Stimulated activated CD8-positive, alpha-beta memory T cell treated with anti-CD3 and anti-CD28 coated beads, Interleukin-7, amount 100 ng/mL, for 24 hours (primary cell): ENCODE data around the gene CRYBG2.

Experiments
- DNase-seq: peaks from one replicate; pipeline ENCODE4 v3.0.0-alpha.2; 2020; ENCODE audit warnings: low read depth

CRYBG2 gene

DNA sequence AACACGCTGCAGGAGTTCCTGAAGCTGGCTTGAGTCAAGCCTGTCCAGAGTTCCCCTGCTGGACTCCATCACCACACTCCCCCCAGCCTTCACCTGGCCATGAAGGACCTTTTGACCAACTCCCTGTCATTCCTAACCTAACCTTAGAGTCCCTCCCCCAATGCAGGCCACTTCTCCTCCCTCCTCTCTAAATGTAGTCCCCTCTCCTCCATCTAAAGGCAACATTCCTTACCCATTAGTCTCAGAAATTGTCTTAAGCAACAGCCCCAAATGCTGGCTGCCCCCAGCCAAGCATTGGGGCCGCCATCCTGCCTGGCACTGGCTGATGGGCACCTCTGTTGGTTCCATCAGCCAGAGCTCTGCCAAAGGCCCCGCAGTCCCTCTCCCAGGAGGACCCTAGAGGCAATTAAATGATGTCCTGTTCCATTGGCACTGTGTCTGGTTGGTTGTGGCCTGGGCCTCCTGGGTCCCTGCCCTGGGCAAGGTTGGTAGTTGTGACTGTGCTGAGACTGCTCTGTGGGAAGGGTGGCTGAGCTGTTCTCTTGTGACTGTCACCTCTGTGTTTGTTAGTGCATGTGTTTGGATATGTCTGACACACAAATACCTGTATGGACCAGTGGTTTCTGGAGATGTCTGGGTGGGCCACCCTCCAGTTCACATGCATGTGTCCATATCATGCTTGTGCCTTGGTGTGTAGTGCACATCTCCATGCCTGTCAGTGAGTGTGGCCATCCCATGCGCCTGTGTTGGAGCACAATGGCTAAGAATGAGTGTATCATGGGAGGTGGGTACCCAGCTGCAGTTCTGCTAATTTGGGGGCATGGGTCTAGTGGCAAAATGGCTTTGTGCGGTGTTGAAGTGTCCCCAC lies 72.6 kb downstream of the CRYBG2 start:
- no peak for DNase-seq

DNA sequence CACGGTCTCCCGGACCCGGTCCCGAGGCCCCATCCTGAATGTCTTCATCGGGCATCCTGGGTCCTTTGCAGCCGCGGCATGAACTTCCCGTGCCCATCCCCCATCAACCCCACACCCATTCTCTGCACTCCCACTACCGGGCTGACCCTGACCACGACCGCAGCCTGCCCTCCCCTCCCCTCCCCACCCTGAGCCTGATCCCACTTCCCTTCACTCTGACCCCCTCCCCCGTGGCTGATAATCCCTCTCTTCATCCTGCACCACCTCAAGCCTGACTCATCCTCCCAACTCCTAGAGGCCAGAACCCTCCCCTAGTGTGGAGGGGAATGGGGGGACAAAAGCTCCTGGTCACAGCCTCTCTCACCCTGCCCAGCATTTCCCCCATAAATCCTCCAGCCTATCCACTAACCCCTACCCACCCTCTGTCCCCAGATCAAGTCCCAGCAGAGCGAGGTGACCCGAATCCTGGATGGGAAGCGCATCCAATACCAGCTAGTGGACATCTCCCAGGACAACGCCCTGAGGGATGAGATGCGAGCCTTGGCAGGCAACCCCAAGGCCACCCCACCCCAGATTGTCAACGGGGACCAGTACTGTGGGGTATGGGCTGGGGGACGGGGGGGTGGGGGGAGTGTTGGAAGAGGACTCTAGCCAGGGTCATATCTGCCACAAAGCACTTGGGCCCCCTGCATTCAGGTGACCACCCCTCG lies 73.4 kb downstream of the CRYBG2 start:
- DNase-seq, result no peak

DNA sequence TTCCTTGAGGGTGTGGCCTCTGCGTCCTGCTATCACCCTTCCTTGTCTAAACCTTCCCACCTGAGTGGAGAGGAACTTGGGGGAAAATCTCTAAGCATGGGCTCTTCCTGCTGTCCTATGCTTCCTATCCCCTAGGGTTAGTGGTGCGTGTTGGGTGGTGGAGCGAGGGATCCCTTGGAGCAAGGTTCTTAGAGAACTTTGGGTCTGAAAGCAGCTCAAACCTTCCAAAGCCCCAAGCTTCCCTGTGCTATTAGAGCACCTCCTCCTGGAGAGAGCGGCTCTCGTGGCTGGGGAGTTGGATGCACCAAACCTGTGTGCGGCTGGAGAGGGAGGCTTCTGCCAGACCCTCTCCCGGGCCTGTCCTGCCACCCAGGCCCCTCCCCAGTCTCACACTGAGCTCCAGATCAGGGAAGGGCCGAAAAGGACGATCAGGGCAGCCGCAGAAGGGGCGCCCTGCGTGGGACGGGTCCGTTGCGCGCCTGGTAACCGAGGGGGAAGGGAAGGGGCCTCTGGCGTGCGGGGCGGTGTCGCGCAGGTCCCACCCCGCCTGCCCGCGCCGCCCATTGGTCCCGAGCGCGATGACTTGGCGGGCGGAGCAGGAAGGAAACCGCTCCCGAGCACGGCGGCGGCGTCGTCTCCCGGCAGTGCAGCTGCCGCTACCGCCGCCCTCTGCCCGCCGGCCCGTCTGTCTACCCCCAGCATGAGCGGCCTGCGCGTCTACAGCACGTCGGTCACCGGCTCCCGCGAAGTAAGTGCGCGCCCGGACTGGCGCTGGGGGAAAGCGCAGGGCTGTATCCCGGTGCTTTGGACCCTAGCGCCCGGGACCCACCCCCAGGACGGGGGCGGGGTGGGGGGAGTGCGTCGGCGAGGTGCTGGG lies 74.2 kb downstream of the CRYBG2 start, which contains the start of gene SH3BGRL3:
SH3BGRL3 (plus strand) TSS at position 631 of the 877 bp plus-strand sequence; CDS start at position 701, 70 bp downstream.
- DNase-seq, result peak; percentile 65

DNA sequence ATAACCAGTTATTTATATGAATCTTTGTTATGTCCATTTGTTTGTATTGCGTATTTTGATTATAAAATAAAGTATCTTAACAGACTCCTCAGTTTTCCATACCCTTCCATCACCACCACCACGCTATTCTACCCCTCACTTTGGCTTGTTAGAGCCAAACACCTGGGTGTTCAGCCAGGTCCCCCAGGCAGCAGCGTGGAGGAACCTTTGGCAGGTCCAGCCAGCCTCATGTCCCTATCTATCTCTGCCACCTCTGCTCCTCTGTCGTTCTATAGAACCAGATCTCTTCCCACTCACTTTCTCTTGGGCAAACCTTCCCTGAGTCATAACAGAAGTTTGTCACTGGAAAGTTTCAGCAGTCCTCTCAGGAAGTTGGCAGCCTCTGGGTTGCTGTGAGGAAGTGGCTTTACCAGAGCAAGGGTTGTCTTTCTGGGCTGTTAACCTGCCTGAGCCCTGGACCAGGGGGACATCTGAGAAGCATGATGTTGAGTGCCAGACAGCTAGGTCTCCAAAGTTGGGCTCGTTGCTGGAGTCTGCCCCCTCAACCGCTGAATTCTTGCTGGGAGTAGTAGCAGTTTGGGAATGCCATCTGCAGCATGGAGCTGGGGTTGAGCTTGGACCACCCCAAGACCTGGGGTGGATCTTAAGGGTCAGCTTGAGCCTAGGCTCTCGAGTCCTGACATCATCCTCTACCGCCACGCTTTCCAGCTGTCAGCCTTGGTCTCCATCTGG lies 75.0 kb downstream of the CRYBG2 start:
- DNase-seq, result no peak

DNA sequence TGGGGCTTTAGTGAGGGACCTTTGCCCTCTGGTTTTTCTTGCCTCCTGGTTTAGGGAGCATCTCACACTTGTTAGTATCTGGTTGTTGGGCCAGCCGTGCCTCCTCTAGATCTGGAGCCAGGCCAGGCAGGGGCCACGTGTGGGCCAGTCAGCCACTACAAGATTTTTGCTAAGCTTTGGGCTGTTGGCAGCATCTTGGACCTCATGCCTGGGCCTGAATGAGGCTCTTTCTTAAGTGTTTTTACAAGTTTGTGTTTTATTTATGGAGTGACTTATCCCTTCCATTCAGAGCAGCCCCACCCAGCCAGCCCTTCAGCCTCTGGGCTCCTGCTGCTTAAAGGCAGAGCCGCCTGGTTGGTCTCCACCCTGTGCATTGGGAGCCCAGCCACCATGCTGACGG lies 75.6 kb downstream of the CRYBG2 start:
- no peak for DNase-seq

DNA sequence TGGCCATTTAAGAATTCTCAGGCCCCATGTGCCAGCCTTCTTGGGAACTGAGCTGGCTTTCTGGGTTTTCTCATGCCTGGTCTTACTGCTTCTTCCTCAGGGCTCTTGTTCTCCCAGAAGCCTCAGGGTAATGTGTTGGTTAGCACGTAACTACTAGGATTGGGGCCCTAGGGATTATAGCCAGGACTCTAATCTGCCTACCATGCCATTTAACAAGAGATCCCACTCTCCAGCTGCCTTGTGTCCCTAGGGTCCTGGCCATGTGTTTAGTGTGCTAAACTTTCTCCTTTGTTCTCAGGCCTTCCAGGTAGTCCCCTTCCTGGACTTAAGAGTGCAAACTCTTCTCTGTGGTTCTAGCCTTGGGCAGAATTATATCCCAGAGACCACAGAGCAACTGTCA lies 76.2 kb downstream of the CRYBG2 start:
- DNase-seq, result no peak

DNA sequence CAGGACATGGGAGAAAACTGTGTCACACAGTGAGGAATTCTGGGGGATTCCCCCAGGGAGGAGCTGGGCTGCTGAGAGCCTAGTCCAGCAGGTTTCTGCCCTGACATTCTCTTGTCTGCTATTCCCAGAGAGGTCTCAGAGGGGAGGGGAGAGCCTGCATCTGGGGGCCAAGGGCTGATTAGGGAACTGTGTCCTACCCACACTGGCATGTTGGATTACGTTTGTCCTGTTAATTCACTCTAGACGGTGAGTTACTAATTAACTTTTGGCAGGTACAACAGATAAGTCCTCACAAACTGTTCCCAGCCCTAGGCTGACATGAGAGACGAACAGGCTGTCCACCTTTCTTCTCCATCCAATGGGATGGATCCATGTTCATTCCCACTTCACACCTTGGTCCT lies 76.7 kb downstream of the CRYBG2 start:
- no peak for DNase-seq

DNA sequence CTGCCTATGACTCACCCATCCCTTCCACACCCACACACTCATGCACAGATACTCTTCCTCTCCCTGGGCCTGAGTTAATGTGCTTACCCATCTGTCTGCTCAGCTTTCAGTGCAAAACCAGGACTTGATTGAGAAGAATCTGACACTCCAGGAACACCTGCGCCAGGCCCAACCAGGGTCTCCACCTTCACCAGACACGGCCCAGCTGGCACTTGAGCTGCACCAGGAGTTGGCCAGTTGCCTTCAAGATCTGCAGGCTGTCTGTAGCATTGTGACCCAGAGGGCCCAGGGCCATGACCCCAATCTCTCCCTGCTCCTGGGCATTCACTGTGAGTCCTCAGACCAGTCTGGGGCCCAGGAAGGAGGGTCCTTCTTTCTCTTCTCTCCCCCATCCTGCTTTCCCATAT lies 77.5 kb downstream of the CRYBG2 start:
- no peak for DNase-seq

DNA sequence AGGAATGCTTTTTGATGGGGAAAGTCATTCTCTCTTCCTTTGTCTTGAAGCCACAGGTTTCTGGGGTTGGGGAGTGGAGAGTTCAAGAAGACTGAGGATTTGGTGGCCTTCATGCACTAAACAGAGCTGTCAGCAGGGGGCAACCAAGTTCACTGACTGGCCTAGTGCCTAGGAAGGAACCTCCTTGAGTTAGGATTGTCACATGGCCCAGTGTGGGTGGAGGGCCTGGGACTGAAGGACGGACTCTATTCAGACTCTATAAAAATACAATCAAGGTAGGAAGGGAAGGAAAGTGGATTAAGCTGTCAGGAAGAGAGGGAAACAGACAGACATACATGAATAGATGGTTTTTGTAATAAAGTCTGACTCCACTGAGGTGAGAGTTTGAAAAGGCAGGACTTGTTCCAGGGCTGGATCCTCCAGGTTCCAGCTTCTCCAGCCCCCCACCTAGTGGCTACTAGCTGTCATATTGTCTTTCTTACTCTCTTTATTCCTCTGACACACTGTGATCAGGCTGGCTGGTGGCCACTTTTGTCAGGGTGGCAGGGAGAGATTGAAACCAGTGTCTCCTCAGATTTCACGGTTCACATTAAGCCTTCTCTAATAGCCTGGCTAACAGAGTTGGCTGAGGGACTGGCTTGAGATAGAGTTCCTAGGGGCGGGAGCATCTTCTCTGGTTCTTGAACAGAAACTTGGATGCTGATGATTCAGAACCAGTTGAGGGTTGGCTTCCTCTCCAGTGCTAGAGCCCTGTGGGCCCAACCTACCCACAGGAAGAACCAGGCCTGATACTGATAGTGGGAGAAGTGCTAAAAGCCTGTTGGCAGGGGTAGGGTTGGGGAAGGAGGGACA lies 78.1 kb downstream of the CRYBG2 start:
- DNase-seq, result peak; percentile 67

DNA sequence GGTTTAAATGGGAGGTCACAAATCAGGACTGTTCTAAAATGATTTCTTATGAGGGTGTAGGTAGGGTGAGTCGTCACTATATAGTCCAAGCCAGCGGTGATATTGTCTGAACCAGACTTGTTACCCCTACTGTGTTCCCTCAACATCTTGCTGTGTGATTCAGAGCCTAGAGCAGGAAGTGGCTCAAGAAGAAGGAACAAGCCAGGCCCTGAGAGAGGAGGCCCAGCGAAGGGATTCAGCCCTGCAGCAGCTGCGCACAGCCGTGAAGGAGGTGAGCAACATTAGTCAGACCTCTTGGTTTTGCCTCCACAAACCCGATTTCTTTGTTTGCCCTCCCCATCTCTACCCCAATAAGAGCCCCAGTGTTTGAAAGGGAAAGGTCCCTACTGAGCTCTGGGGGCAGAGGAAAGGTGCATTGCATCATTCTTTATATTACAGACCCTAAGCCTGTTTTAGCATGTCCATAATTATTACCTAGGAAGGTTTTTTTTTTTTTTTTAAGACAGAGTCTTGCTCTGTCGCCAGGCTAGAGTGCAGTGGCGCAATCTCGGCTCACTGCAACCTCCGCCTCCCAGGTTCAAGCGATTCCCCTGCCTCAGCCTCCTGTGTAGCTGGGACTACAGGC lies 79.0 kb downstream of the CRYBG2 start:
- DNase-seq, result no peak
